Measurements from ENCODE around the gene PSMA7. TPM values are rescaled to one million over a fixed set of nuclear protein-coding genes. Genes with fewer than 3 reads are reported as not detected.

PSMA7 gene
- total RNA-seq, 1 donor from 2014 or later = 124 TPM

- DNase-seq (ENCODE audit: low spot score) = no peak
- intact Hi-C loops (cut with DNase I) = no loop called here
- no peak for ATAC-seq
These were observed 31.0 kb upstream of the PSMA7 start for GRCh38 chr20:62174021-62174804.

GRCh38 chr20:62172666-62173065 lies 29.5 kb upstream of the PSMA7 start:
- DNase-seq (ENCODE audit: low spot score) (no peak), ATAC-seq (no peak)
- intact Hi-C loops (cut with DNase I) = no loop called here

GRCh38 chr20:62171245-62171644 lies 28.1 kb upstream of the PSMA7 start:
- DNase-seq (ENCODE audit: low spot score) (no peak), ATAC-seq (no peak)
- intact Hi-C loops (cut with DNase I) = no loop called here

GRCh38 chr20:62170536-62170935 lies 27.3 kb upstream of the PSMA7 start:
- ATAC-seq (no peak), DNase-seq (ENCODE audit: low spot score) (no peak)
- intact Hi-C loops (cut with DNase I) = no loop called here

GRCh38 chr20:62168890-62169435 lies 25.8 kb upstream of the PSMA7 start:
- DNase-seq (ENCODE audit: low spot score) (no peak), ATAC-seq (no peak)
- intact Hi-C loops (cut with DNase I) = no loop called here

GRCh38 chr20:62168061-62168460 lies 24.9 kb upstream of the PSMA7 start:
- no peak for ATAC-seq
- intact Hi-C loops (cut with DNase I) = no loop called here
- DNase-seq (ENCODE audit: low spot score) = no peak

GRCh38 chr20:62167474-62167873 lies 24.3 kb upstream of the PSMA7 start:
- DNase-seq (ENCODE audit: low spot score) = no peak
- ATAC-seq = no peak
- intact Hi-C loops (cut with DNase I) = no loop called here

- ATAC-seq = peak; percentile 44
- intact Hi-C loops (cut with DNase I) = no loop called here
- no peak for DNase-seq (ENCODE audit: low spot score)
These were observed 22.7 kb upstream of the PSMA7 start for GRCh38 chr20:62165762-62166399.

- ATAC-seq = no peak
- no peak for DNase-seq (ENCODE audit: low spot score)
- intact Hi-C loops (cut with DNase I) = no loop called here
These were observed 21.9 kb upstream of the PSMA7 start for GRCh38 chr20:62164879-62165761.

- DNase-seq (ENCODE audit: low spot score) = no peak
- intact Hi-C loops (cut with DNase I) = no loop called here
- ATAC-seq = no peak
These were observed 21.0 kb upstream of the PSMA7 start for GRCh38 chr20:62163986-62164762.

GRCh38 chr20:62163485-62163865 lies 20.3 kb upstream of the PSMA7 start:
- intact Hi-C loops (cut with DNase I) = no loop called here

GRCh38 chr20:62162765-62163484 lies 19.7 kb upstream of the PSMA7 start:
- DNase-seq (ENCODE audit: low spot score) (no peak), ATAC-seq (no peak)
- intact Hi-C loops (cut with DNase I) = no loop called here

More at GRCh38 chr20:62163485-62163865, 20.3 kb upstream of the PSMA7 start:
- ATAC-seq (no peak), DNase-seq (ENCODE audit: low spot score) (no peak)

GRCh38 chr20:62161347-62161746 lies 18.2 kb upstream of the PSMA7 start:
- ATAC-seq (no peak), DNase-seq (ENCODE audit: low spot score) (no peak)
- intact Hi-C loops (cut with DNase I) = no loop called here

- DNase-seq (ENCODE audit: low spot score) (no peak), ATAC-seq (no peak)
- intact Hi-C loops (cut with DNase I) = no loop called here
These were observed 17.7 kb upstream of the PSMA7 start for GRCh38 chr20:62160876-62161275.

GRCh38 chr20:62160253-62160652 lies 17.1 kb upstream of the PSMA7 start:
- intact Hi-C loops (cut with DNase I) = no loop called here

GRCh38 chr20:62159839-62160238 lies 16.6 kb upstream of the PSMA7 start:
- DNase-seq (ENCODE audit: low spot score) (no peak), ATAC-seq (no peak)
- intact Hi-C loops (cut with DNase I) = no loop called here

More at GRCh38 chr20:62160253-62160652, 17.1 kb upstream of the PSMA7 start:
- DNase-seq (ENCODE audit: low spot score) (no peak), ATAC-seq (no peak)

- ATAC-seq (no peak), DNase-seq (ENCODE audit: low spot score) (no peak)
- intact Hi-C loops (cut with DNase I) = no loop called here
These were observed 15.9 kb upstream of the PSMA7 start for GRCh38 chr20:62159052-62159451.

- ATAC-seq (no peak), DNase-seq (ENCODE audit: low spot score) (no peak)
- intact Hi-C loops (cut with DNase I) = no loop called here
These were observed 15.3 kb upstream of the PSMA7 start for GRCh38 chr20:62158541-62158940.

Measured in sciatic nerve (tissue), 2 donors.